Colonic mucosa (tissue), 4 donors: ENCODE results near the gene UVSSA. TPM values are rescaled to one million over a fixed set of nuclear protein-coding genes. Genes with fewer than 3 reads are reported as not detected.
"Not testable (repeated sequence)": the region's sequence is repeated elsewhere in the genome, so short reads cannot be mapped to it uniquely, and the experiment has no call there.

Experiments used
- DNase-seq: peaks from one replicate; pipeline ENCODE4 v3.0.0-alpha.2; 2020
- H3K27ac ChIP-seq: fragments of 200-600 bp; one replicate; pipeline ENCODE4 v1.8.0; 2021
- H3K27me3 ChIP-seq: fragments of 200-600 bp; one replicate; pipeline ENCODE4 v1.8.0; 2021
- H3K36me3 ChIP-seq: fragments of 200-600 bp; one replicate; pipeline ENCODE4 v1.8.0; 2021
- H3K4me1 ChIP-seq: fragments of 200-600 bp; one replicate; pipeline ENCODE4 v1.8.0; 2021; ENCODE audit warnings: mild to moderate bottlenecking
- H3K4me3 ChIP-seq: fragments of 200-600 bp; one replicate; pipeline ENCODE4 v1.8.0; 2021
- H3K9ac ChIP-seq, 2 donors: one replicate each; pipeline ENCODE4 v1.7.0; 2013; ENCODE audit warnings: control low read depth in 2 of 2, low read depth in 2 of 2, low read length in 2 of 2
- H3K9me3 ChIP-seq: fragments of 200-600 bp; one replicate; pipeline ENCODE4 v1.8.0; 2021
- CTCF ChIP-seq: fragments of 200-600 bp; IDR thresholded peaks from one replicate; pipeline ENCODE4 v1.8.0; 2022; ENCODE audit warnings: antibody characterized with exemption, mild to moderate bottlenecking
- intact Hi-C: fragments of 100-400 bp; cut with DNase I; formaldehyde crosslinking; loops from one replicate; pipeline ENCODE4 v1.14.1; 2022
- total RNA-seq, 2 donors: library from RNA; stranded (reverse); fragmentation: NEBNext Ultra II Directional in 1 of 2; extraction: Animal tissue kit (Norgen Biotek cat#: 25700) in 1 of 2; gene quantifications; one replicate each; pipeline ENCODE4 v1.2.1, GENCODE V29; 2021
- donor health status: healthy.
- donor health status: DM: no; HTN: no; CAD: no.
- donor health status: DM: no; HTN: no; CAD: no.

Gene UVSSA
- total RNA-seq, 2 donors from 2014 or later, result 16.7 to 55.7 TPM

DNA sequence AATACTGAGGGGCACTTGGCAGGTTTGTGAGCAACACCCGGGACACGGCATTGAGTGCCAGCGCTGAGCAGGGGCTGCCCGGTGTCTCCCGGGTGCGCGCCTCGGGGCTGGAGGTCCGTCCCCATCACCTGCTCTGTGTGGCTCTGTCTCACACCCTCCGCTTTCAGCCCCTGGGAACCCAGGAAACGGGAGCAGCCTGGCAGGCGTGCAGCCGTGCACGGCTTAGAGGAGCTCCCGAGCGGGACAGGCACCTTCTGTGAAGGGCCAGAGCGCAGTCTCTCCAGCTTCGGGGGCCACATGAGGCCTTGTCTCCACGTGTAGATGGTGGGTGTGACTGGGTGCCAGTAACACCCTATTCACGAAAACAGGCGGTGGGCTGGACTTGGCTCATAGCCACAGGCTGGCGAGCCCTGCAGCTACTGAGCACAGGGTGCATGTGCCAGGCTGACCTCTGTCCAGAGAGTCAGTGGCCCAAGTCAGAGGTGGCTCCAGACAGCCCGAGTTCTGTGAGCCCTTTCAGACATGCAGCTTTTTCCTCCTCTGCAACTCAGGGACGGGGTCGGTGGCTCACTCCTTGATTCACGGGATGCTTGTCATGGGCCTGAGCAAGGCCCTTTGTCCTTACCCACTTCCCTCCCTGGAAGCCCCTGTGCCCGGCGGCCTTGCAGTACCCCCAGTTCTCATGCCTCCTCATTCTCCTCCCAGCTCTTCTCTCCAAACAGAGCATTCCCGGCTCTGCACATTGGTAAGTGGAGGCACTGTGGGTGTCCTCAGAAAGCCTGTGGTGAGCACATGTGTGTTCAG lies 23.5 kb downstream of the UVSSA start:
- Histone ChIP-seq H3K27me3 (no peaks in the 10 kb centered on the region), H3K4me3 (no peak overlapping the region), H3K4me1 (no peaks in the 10 kb centered on the region), H3K36me3 (no peaks in the 10 kb centered on the region), H3K9ac (no peak overlapping the region), H3K27ac (no peak overlapping the region), H3K9me3 (no peaks in the 10 kb centered on the region)
- DNase-seq, result no peak
- intact Hi-C loops, result no loop called here
- TF ChIP-seq CTCF, result no peak

- no peaks in the 10 kb centered on the region for H3K4me1 ChIP-seq
- no peak overlapping the region for H3K27ac ChIP-seq
- no peak overlapping the region for H3K4me3 ChIP-seq
- H3K9ac ChIP-seq, result no peak overlapping the region
- intact Hi-C loops, result no loop called here
- no peak for TF ChIP-seq CTCF
- DNase-seq, result no peak
- H3K9me3 ChIP-seq, result no peaks in the 10 kb centered on the region
- no peaks in the 10 kb centered on the region for H3K36me3 ChIP-seq
- H3K27me3 ChIP-seq, result no peaks in the 10 kb centered on the region
Observed at GRCh38 chr4:1371176-1372165, 24.5 kb downstream of the UVSSA start.

- DNase-seq, intact Hi-C loops, H3K4me3 ChIP-seq, H3K36me3 ChIP-seq, H3K9ac ChIP-seq, H3K27me3 ChIP-seq, H3K9me3 ChIP-seq, H3K4me1 ChIP-seq, H3K27ac ChIP-seq: not testable (repeated sequence)
Observed at GRCh38 chr4:1372576-1372975, 25.6 kb downstream of the UVSSA start.

DNA sequence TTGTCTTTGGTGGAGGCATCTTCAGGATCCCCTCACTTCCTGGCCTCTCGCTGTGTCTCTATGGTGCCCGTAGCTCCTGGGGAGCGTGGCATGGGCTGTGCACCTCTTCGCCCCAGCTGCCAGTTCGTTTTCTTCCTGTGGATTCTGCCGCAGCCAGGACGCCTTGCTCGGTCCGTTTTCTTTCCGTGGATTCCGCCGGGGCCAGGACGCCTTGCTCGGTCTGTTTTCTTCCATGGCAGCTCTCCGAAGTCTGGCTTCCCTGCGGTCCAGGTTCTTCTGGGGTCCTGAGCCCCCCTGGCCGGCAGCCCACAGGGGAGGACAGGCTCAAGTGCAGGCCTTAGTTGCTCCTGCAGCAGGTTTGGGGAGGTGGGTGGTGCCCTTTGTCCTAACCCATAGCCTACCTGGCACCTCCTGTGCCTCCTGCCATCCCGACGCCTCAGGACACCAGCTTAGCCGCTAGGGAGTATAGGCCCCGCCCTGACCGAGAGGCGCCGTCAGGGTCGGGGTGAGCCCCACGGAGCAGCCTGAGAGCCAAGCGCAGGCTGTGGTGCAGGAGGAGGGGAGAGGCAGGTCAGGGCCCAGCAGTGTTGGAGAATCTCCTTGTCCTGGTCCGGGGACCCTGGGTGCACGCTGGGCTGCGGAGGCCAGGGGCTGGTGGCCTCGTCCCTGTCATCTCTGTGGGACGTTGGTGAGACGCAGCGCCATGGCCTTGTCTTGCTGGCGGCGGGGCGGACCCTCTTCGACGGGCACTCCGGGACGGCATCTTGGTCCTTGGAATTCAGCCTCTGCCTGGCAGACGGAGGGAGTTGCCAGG lies 27.1 kb downstream of the UVSSA start:
- Histone ChIP-seq H3K9me3 (no peaks in the 10 kb centered on the region), H3K4me1 (no peaks in the 10 kb centered on the region), H3K4me3 (no peak overlapping the region), H3K36me3 (no peaks in the 10 kb centered on the region), H3K9ac (no peak overlapping the region), H3K27ac (no peak overlapping the region), H3K27me3 (no peaks in the 10 kb centered on the region)
- no peak for DNase-seq
- intact Hi-C loops, result no loop called here
- TF ChIP-seq CTCF, result no peak

- H3K4me1 ChIP-seq, result no peaks in the 10 kb centered on the region
- intact Hi-C loops, result no loop called here
- H3K4me3 ChIP-seq, result no peak overlapping the region
- no peak overlapping the region for H3K27ac ChIP-seq
- no peak for TF ChIP-seq CTCF
- H3K9me3 ChIP-seq, result no peaks in the 10 kb centered on the region
- H3K36me3 ChIP-seq, result no peaks in the 10 kb centered on the region
- no peak for DNase-seq
- H3K9ac ChIP-seq, result no peak overlapping the region
- no peaks in the 10 kb centered on the region for H3K27me3 ChIP-seq
Observed at GRCh38 chr4:1374706-1375045, 27.7 kb downstream of the UVSSA start.
